Measurements from ENCODE around the gene SPG7.

SPG7 gene

GRCh38 chr16:89596061-89596689 is 88.0 kb downstream of the SPG7 start:
- Histone ChIP-seq H3K4me1 (ENCODE audit: control insufficient read depth, insufficient read depth, low read length) (no peaks in the 10 kb centered on the region), H3K4me3 (ENCODE audit: low read depth, low read length) (no peak overlapping the region), H3K36me3 (ENCODE audit: control insufficient read depth in 2 of 2, insufficient read depth in 1 of 2, low read length in 2 of 2) (no peaks in the 10 kb centered on the region), H3K27ac (ENCODE audit: extremely low read depth, low read depth, low read length) (no peak overlapping the region), H3K9me3 (ENCODE audit: control insufficient read depth, insufficient read depth, low read depth, low read length) (no peaks in the 10 kb centered on the region)
- CTCF ChIA-PET: no interaction called here
- TF ChIP-seq ZNF26 (tag by site-specific recombination; IDR thresholded peaks at IDR 0.05) (no peak), ZNF837 (tag by site-specific recombination; IDR thresholded peaks at IDR 0.05) (no peak), ATF2 (tag by site-specific recombination; IDR thresholded peaks at IDR 0.05; ENCODE audit: low read depth) (no peak), HOXD13 (CRISPR knock-in tag; IDR thresholded peaks at IDR 0.05; ENCODE audit: borderline replicate concordance) (no peak), ZSCAN23 (tag by site-specific recombination; IDR thresholded peaks at IDR 0.05) (no peak), ZNF529 (tag by site-specific recombination; IDR thresholded peaks at IDR 0.05; ENCODE audit: insufficient replicate concordance) (no peak), ZNF19 (tag by site-specific recombination; IDR thresholded peaks at IDR 0.05; ENCODE audit: low read depth) (no peak), ZNF146 (tag by site-specific recombination; IDR thresholded peaks at IDR 0.05) (no peak), ZXDB (tag by site-specific recombination; IDR thresholded peaks at IDR 0.05) (no peak), GLIS2 (tag by site-specific recombination; IDR thresholded peaks at IDR 0.05) (no peak), ZNF174 (tag by site-specific recombination; IDR thresholded peaks at IDR 0.05) (no peak), KLF8 (tag by site-specific recombination; IDR thresholded peaks at IDR 0.05) (no peak), ZNF121 (tag by site-specific recombination; IDR thresholded peaks at IDR 0.05) (no peak)
- POLR2A ChIA-PET: no interaction called here

DNA sequence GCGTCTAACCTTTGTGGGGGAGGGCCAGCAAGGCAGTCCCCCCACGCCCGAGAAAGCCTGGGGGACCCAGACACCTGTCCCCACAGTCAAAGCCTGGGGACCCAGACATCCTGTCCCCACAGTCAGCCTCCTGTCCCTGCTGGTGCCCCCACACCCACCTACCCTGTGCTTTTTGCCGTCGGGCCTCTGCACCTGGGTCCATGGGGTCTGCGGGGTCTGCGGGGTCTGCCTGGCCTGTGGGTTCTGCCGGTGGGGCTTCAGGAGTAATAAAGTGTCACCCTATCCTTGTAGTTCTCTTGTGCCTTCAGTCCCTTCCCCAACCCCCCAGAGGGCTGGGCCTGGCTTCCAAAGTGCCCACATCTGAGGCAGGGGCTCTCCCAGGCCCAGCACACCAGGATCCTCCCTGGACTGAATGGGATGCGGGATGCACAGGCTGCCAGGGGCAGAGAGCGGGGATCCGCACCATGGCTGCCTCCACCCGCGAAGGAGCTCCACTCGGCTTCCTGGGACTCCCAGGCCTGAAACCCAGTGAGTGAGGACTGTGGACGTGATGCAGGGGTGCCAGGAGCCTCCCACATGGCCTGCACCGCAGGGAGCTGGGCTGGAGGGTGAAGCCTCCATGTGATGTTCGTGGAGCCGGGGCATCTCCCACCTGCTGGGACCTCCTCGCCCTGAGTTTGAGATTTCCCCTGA is 88.9 kb downstream of the SPG7 start:
- ChIA-PET CTCF (no interaction called here), POLR2A (no interaction called here)
- no peak overlapping the region for H3K27ac ChIP-seq (ENCODE audit: extremely low read depth, low read depth, low read length)
- no peaks in the 10 kb centered on the region for H3K4me1 ChIP-seq (ENCODE audit: control insufficient read depth, insufficient read depth, low read length)
- no peak overlapping the region for H3K4me3 ChIP-seq (ENCODE audit: low read depth, low read length)
- 0 out of 2 replicates have a peak, but pooled peaks have one; percentile 9 for TF ChIP-seq GLIS1 (tag by site-specific recombination; IDR thresholded peaks at IDR 0.05)
- peak; percentile 18; the same call in 1 of the 2 replicates for TF ChIP-seq GLIS2 (tag by site-specific recombination; IDR thresholded peaks at IDR 0.05)
- TF ChIP-seq, protein P1, sequence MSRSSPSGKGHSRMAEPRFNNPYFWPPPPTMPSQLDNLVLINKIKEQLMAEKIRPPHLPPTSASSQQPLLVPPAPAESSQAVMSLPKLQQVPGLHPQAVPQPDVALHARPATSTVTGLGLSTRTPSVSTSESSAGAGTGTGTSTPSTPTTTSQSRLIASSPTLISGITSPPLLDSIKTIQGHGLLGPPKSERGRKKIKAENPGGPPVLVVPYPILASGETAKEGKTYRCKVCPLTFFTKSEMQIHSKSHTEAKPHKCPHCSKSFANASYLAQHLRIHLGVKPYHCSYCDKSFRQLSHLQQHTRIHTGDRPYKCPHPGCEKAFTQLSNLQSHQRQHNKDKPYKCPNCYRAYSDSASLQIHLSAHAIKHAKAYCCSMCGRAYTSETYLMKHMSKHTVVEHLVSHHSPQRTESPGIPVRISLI (tag by site-specific recombination; IDR thresholded peaks at IDR 0.05): no peak
- no peaks in the 10 kb centered on the region for H3K36me3 ChIP-seq (ENCODE audit: control insufficient read depth in 2 of 2, insufficient read depth in 1 of 2, low read length in 2 of 2)
- no peaks in the 10 kb centered on the region for H3K9me3 ChIP-seq (ENCODE audit: control insufficient read depth, insufficient read depth, low read depth, low read length)

GRCh38 chr16:89598199-89598598 is 90.0 kb downstream of the SPG7 start:
- Histone ChIP-seq H3K4me3 (ENCODE audit: low read depth, low read length) (no peak overlapping the region), H3K9me3 (ENCODE audit: control insufficient read depth, insufficient read depth, low read depth, low read length) (no peaks in the 10 kb centered on the region), H3K36me3 (ENCODE audit: control insufficient read depth in 2 of 2, insufficient read depth in 1 of 2, low read length in 2 of 2) (no peaks in the 10 kb centered on the region), H3K27ac (ENCODE audit: extremely low read depth, low read depth, low read length) (no peak overlapping the region), H3K4me1 (ENCODE audit: control insufficient read depth, insufficient read depth, low read length) (no peaks in the 10 kb centered on the region)
- CTCF ChIA-PET: no interaction called here
- POLR2A ChIA-PET: no interaction called here
- TF ChIP-seq ZNF670 (tag by site-specific recombination; IDR thresholded peaks at IDR 0.05; ENCODE audit: low read depth): no peak
- TF ChIP-seq ZNF311 (tag by site-specific recombination; IDR thresholded peaks at IDR 0.05; ENCODE audit: borderline replicate concordance): no peak
- no peak for TF ChIP-seq ZNF202 (tag by site-specific recombination; IDR thresholded peaks at IDR 0.05; ENCODE audit: borderline replicate concordance)
- TF ChIP-seq ZNF600 (tag by site-specific recombination; IDR thresholded peaks at IDR 0.05): no peak
- no peak for TF ChIP-seq IKZF3 (tag by site-specific recombination; IDR thresholded peaks at IDR 0.05)
- no peak for TF ChIP-seq ZSCAN16 (tag by site-specific recombination; IDR thresholded peaks at IDR 0.05)
- TF ChIP-seq TCF7L2 (IDR thresholded peaks at IDR 0.05; ENCODE audit: borderline replicate concordance, low read depth, low read length): no peak
- no peak for TF ChIP-seq ZNF701 (tag by site-specific recombination; IDR thresholded peaks at IDR 0.05)
- TF ChIP-seq, protein P2, sequence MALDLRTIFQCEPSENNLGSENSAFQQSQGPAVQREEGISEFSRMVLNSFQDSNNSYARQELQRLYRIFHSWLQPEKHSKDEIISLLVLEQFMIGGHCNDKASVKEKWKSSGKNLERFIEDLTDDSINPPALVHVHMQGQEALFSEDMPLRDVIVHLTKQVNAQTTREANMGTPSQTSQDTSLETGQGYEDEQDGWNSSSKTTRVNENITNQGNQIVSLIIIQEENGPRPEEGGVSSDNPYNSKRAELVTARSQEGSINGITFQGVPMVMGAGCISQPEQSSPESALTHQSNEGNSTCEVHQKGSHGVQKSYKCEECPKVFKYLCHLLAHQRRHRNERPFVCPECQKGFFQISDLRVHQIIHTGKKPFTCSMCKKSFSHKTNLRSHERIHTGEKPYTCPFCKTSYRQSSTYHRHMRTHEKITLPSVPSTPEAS (tag by site-specific recombination; IDR thresholded peaks at IDR 0.05): no peak
- TF ChIP-seq, protein P1 (tag by site-specific recombination; IDR thresholded peaks at IDR 0.05): no peak
- no peak for TF ChIP-seq SETDB1 (IDR thresholded peaks at IDR 0.05; ENCODE audit: insufficient read length, low read length)
- TF ChIP-seq FEZF1 (tag by site-specific recombination; IDR thresholded peaks at IDR 0.05): no peak

Data from HEK293 (cell line).